IPS-15b (cell line): ENCODE data around the gene THSD4.

Experiments used
- H3K27me3 ChIP-seq: one replicate; pipeline ENCODE4 v1.6.1; 2013; ENCODE audit warnings: low read length; ENCODE audit not compliant: control insufficient read depth, insufficient read depth
- H3K36me3 ChIP-seq: one replicate; pipeline ENCODE4 v1.6.1; 2013; ENCODE audit warnings: low read length; ENCODE audit not compliant: control insufficient read depth, insufficient read depth
- H3K4me1 ChIP-seq: one replicate; pipeline ENCODE4 v1.6.1; 2013; ENCODE audit warnings: mild to moderate bottlenecking, low read length; ENCODE audit not compliant: control insufficient read depth, insufficient read depth
- H3K4me3 ChIP-seq: one replicate; pipeline ENCODE4 v1.5.1; 2013; ENCODE audit warnings: low read depth, low read length
- H3K9ac ChIP-seq: one replicate; pipeline ENCODE4 v1.6.1; 2013; ENCODE audit warnings: low read depth, mild to moderate bottlenecking, low read length
- H3K9me3 ChIP-seq: one replicate; pipeline ENCODE4 v1.6.1; 2013; ENCODE audit warnings: mild to moderate bottlenecking, low read length; ENCODE audit not compliant: control insufficient read depth, insufficient read depth

THSD4 gene

DNA sequence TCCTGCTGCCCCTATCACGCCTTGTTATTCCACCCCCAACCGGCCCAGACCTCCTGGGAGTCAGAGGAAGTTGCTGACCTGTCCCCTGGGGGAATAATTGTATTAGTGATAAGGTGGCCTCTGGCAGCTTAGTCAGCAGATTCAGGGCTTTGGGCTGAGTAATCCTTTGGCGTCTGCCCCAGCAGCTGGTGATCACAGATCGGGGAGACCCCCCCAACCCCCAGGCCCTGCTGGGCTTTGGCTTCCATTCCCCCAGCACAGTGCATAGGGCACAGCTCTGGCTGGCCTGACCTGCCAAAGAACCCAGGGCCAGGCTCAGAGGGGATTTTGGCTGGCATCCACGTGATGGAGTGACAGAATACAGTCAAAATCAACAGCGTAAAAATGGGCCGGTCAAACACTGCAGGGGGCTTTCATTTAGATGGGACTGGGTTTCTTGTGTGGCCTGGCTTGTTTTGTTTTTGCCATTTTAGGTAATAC is 691.2 kb downstream of the THSD4 start:
- Histone ChIP-seq H3K36me3 (no peaks in the 10 kb centered on the region), H3K4me3 (no peak overlapping the region), H3K9me3 (no peaks in the 10 kb centered on the region), H3K9ac (peak overlapping the region; percentile 54), H3K27me3 (no peaks in the 10 kb centered on the region), H3K4me1 (peaks cover 17% of the 10 kb centered on the region)

DNA sequence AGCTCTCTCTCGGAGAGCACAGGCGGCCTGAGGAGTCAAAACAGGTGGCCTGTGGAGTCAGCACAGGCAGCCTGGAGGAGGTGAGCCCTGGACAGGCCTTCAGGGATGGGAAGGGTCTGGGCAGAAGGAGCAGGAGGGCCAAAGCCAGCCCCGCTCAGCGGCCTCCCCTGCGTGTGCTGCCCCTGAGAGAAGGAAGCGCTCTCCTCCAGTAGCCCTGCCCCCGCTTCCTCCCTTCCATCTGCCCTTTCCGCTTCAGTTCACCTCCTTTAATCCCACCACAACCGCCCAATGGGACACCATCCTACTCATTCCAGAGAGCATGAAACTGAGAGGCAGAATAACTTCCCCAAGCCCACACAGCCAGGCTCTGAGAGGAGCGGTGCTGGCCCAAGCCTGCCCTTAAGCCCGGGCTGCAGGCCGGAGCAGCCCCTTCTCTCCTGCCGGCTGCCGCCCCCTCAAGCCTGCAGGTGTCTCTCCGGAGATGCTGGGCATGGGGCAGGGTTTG is 691.9 kb downstream of the THSD4 start:
- no peaks in the 10 kb centered on the region for H3K9me3 ChIP-seq
- H3K27me3 ChIP-seq = no peaks in the 10 kb centered on the region
- H3K4me1 ChIP-seq = peaks cover 17% of the 10 kb centered on the region
- no peaks in the 10 kb centered on the region for H3K36me3 ChIP-seq
- H3K4me3 ChIP-seq = peak overlapping the region; percentile 37
- H3K9ac ChIP-seq = peak overlapping the region; percentile 47

DNA sequence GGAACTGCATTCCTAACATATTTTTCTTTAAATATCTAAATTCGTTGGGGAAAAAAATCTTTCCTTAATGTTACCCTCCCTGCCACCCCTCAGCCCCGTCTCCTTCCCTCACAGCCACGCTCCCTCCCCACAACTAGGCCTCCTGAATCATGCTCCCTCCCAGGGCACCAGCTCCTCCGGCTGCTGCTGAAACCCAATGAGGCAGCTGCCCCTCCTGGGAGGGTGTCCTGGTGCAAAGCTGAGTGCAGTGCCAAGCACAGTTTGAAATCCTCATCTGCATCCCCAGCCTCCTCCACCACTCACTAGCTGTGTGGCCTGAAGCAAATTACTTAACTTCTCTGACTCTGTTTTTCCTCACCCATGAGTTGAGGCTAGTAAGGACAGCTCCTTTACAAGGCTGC is 692.4 kb downstream of the THSD4 start:
- no peaks in the 10 kb centered on the region for H3K27me3 ChIP-seq
- no peaks in the 10 kb centered on the region for H3K9me3 ChIP-seq
- H3K4me3 ChIP-seq = peak overlapping the region; percentile 37
- peak overlapping the region; percentile 47 for H3K9ac ChIP-seq
- peaks cover 17% of the 10 kb centered on the region for H3K4me1 ChIP-seq
- no peaks in the 10 kb centered on the region for H3K36me3 ChIP-seq

DNA sequence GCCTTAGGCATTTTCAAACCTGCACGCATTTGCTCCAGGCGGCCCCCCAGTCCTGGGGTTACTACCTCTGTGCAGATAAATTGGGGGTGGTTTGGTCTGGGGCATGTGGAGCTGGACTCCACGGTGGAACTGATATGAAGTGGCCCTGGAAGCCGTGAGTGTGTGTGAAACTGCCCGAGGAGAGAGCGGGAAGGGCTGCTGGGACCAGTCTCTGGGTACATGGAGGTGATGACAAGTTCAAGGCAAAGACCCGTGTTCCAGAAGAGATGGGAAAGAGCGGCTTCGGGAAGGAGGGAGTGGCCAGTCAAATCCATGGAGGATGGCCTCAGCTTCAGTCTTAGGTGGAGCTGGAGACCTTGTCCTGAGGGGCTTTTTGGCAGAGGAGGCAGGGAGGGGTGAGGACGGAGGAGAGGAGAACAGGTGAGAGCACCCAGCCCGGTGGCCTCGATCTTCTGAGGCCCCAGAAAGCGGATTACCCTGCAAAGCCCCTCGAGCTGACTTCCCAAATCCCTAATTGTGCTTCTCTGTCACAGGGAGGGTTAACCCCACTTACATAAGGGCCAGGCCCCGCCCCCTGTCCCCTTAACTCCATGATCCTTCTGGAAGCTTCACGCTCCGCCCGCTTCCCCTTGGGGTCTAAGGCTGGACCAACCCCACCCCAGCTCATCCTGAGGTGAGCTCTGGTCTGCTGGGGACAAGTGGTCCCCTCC is 693.2 kb downstream of the THSD4 start:
- Histone ChIP-seq H3K9ac (no peak overlapping the region), H3K4me3 (no peak overlapping the region), H3K27me3 (no peaks in the 10 kb centered on the region)

DNA sequence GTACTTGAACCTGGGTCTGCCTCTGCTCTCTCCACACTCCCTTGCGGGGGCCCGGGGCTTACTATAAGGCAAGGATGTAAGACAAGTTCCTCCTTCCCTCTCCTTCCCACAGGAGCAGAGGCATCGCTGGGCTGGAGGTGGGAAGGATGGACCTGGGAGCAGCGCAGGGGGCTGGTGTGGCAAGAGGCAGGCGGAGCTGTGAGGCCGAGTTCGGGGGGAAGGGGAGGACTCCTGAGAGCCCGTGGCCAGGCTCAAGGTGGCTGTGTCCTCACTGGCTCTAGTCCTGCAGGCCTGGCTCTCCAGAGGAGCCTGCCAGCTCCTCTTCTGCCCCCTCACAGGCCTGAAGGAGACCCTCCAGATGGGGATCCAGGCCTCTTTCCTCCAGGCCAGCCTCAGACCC is 694.1 kb downstream of the THSD4 start:
- no peak overlapping the region for H3K4me3 ChIP-seq
- H3K9ac ChIP-seq = no peak overlapping the region
- no peaks in the 10 kb centered on the region for H3K36me3 ChIP-seq
- H3K4me1 ChIP-seq = peaks cover 17% of the 10 kb centered on the region
- H3K27me3 ChIP-seq = no peaks in the 10 kb centered on the region
- no peaks in the 10 kb centered on the region for H3K9me3 ChIP-seq

More for the DNA sequence above, 693.2 kb downstream of the THSD4 start:
- Histone ChIP-seq H3K4me1 (peaks cover 17% of the 10 kb centered on the region), H3K36me3 (no peaks in the 10 kb centered on the region), H3K9me3 (no peaks in the 10 kb centered on the region)

DNA sequence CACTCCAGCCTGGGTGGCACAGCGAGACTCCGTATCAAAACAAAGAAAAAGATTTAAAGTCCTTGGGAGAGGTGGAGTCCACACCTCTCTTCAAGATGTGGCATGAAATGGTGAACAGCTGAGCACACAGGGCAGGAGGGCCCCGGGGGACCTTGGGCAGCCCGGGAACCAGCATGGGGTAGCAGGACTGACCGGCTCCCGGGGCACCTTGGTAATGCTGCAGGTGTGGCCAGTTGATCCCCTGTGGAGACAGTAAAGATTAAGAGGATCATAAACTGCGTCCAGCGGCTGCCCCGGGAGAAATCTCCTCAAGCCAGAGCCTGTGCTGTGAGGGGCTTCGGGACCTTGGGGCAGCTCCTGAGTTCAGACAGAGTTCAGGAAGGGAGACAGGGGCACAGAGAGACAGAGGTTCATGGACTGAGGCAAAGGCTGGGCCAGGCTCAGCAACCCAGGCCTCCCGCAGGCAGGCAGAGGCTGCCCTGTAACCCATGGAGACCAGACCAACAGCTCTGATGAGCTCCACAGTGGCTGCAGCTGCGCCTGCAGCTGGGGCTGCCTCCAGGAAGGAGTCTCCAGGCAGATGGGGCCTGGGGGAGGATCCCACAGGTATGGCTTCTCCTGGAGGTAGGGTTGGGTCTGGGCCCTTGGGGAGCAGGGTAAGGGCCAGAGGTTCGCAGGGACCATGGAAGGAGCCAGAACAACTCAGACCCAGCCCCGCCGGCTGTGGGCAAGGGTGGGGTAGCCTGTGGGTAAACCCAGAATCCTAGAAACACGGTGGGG is 695.2 kb downstream of the THSD4 start, which contains the start of gene NR2E3:
Gene NR2E3 (plus strand): TSS at position 299 of the 780 bp plus-strand sequence. CDS start 190 bp downstream, at position 489.
- H3K9me3 ChIP-seq = no peaks in the 10 kb centered on the region
- no peaks in the 10 kb centered on the region for H3K27me3 ChIP-seq
- no peaks in the 10 kb centered on the region for H3K36me3 ChIP-seq
- H3K4me3 ChIP-seq = no peak within 1 kb of the TSS
- H3K4me1 ChIP-seq = peaks cover 17% of the 10 kb centered on the region
- H3K9ac ChIP-seq = no peak within 1 kb of the TSS

DNA sequence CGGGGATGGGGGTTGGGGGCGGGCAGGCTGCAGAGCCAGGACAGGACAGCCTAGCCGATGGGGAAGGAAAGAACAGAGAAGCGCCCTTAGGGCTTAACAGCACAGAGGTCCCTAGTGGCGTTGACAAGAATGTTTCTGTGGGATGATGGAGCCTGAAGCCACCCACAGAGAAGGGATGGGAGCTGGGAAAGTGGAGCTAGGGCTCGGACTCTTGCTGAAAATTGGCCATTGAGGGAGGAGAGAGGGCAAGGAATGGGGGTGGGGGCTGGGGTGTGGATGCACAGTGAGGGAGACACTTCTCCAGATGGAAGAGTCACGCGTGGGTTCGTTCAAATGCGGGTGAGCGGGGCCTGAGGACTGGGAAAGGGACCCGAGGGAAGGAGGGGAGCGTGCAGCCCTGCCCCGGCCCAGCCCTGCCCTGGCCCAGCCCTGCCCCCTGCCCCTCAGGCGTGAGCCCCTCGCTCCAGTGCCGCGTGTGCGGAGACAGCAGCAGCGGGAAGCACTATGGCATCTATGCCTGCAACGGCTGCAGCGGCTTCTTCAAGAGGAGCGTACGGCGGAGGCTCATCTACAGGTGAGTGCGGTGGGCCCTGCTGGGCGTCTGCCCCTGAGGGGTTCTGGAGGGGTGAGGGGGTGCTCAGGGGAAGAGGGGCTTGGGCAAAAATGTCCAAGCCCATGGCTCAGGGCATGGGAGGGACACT is 695.9 kb downstream of the THSD4 start:
- no peak overlapping the region for H3K9ac ChIP-seq
- H3K9me3 ChIP-seq = no peaks in the 10 kb centered on the region
- H3K4me3 ChIP-seq = no peak overlapping the region
- peaks cover 17% of the 10 kb centered on the region for H3K4me1 ChIP-seq
- no peaks in the 10 kb centered on the region for H3K27me3 ChIP-seq
- no peaks in the 10 kb centered on the region for H3K36me3 ChIP-seq

DNA sequence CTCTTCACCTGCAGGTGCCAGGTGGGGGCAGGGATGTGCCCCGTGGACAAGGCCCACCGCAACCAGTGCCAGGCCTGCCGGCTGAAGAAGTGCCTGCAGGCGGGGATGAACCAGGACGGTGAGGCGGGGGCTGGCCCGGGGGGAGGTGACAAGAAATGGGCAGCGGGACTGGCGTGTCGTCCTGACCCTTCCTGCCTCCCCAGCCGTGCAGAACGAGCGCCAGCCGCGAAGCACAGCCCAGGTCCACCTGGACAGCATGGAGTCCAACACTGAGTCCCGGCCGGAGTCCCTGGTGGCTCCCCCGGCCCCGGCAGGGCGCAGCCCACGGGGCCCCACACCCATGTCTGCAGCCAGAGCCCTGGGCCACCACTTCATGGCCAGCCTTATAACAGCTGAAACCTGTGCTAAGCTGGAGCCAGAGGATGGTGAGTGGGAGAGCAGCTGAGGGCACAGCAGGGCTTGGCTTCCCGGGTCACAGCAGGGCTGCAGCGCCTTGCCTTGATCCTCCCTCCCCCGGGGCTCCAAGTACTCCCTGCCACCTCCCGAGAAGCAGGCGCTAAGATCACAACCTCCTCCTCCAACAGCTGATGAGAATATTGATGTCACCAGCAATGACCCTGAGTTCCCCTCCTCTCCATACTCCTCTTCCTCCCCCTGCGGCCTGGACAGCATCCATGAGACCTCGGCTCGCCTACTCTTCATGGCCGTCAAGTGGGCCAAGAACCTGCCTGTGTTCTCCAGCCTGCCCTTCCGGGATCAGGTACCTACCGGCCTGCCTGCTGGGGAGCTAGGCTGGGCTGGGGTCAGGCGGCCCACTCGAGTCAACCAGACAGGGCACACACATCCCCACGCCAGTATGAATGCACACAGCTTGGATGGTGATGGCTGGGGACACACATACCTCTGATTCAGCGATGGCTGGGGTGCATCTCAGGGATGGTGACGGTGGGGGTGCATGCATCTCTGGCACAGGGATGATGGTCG is 696.8 kb downstream of the THSD4 start:
- H3K36me3 ChIP-seq = no peaks in the 10 kb centered on the region
- no peaks in the 10 kb centered on the region for H3K9me3 ChIP-seq
- no peak overlapping the region for H3K4me3 ChIP-seq

DNA sequence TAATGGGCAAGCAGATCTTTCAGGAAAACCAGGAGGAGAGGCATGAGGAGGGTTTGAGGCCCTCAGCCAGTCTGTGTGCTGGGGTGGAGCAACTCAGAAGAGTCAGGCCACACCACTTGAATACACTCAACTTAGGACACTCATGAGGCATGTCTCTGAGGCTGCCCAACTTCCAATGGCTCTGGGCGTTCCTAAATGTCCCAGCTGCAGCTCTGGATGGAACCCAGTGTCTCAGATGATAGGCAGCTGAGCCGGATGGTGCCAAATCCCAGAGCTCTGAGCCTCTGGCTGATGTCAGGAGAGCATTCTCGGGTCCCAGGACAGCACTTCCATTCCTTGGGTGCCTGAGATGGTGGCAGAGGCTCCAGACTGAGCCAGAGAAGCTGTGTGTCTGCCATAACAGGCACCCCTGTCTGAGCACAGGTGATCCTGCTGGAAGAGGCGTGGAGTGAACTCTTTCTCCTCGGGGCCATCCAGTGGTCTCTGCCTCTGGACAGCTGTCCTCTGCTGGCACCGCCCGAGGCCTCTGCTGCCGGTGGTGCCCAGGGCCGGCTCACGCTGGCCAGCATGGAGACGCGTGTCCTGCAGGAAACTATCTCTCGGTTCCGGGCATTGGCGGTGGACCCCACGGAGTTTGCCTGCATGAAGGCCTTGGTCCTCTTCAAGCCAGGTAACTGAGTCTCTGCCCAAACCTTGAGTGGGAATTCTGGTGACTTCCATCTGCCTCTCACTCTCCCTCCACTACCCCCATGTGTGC is 697.9 kb downstream of the THSD4 start:
- H3K9ac ChIP-seq = no peak overlapping the region
- no peaks in the 10 kb centered on the region for H3K36me3 ChIP-seq
- H3K4me3 ChIP-seq = no peak overlapping the region
- no peaks in the 10 kb centered on the region for H3K4me1 ChIP-seq
- no peaks in the 10 kb centered on the region for H3K27me3 ChIP-seq
- no peaks in the 10 kb centered on the region for H3K9me3 ChIP-seq

More for the DNA sequence above, 696.8 kb downstream of the THSD4 start:
- Histone ChIP-seq H3K27me3 (no peaks in the 10 kb centered on the region), H3K4me1 (peaks cover 10% of the 10 kb centered on the region), H3K9ac (no peak overlapping the region)

DNA sequence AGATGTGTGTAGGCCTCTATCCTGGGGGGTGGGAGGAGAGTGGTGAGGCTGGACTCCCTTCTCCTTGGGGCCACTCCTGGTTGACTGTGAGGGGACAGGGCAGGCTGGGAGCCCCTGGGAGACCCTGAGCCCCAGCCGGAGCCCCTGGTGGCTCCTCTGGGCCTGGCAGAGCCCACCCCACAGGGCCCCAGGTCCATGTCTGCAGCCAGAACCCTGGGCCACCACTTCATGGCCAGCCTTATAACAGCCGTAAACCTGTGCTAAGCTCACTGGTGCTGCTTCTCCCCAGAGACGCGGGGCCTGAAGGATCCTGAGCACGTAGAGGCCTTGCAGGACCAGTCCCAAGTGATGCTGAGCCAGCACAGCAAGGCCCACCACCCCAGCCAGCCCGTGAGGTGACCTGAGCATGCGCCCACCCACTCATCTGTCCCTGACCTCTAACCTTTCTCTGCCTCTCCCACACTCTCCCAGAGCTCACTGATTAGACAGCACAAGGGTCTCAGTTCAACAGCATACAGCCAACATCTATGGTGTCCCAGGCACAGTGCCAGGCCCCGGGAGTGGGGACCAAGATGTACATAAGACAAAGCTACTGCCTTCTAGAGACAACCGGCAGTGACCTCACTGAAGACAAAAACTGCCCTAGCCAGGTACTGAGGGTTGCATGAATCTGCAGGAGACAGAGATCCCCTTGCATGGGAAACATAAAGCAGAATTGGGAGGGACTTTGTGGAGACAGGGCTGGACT is 698.6 kb downstream of the THSD4 start:
- Histone ChIP-seq H3K4me3 (no peak overlapping the region), H3K4me1 (no peaks in the 10 kb centered on the region), H3K9me3 (no peaks in the 10 kb centered on the region), H3K36me3 (no peaks in the 10 kb centered on the region), H3K27me3 (no peaks in the 10 kb centered on the region), H3K9ac (no peak overlapping the region)
